Measurements from ENCODE around the gene CEP72.

Gene CEP72

GRCh38 chr5:606526-607399, 5.4 kb upstream of the CEP72 start:
- H3K4me3 ChIP-seq (ENCODE audit: low read depth, low read length, poor library complexity, severe bottlenecking): no peak overlapping the region
- no peak overlapping the region for H3K9ac ChIP-seq (ENCODE audit: low read length)
- no peaks in the 10 kb centered on the region; the same call in 1 of the 2 replicates for H3K27me3 ChIP-seq (ENCODE audit: insufficient read depth, low read length)
- H3K79me2 ChIP-seq (ENCODE audit: insufficient read depth, low read length): no peaks in the 10 kb centered on the region
- H3F3A ChIP-seq (ENCODE audit: insufficient read depth, low read length): no peaks in the 10 kb centered on the region
- H4K20me1 ChIP-seq (ENCODE audit: insufficient read depth, low read length): no peaks in the 10 kb centered on the region
- H3K4me2 ChIP-seq (ENCODE audit: low read length): peak overlapping the region; percentile 38; the same call in 1 of the 2 replicates
- H3K9me3 ChIP-seq (ENCODE audit: low read length): no peaks in the 10 kb centered on the region
- H3K36me3 ChIP-seq (ENCODE audit: insufficient read depth, low read length): no peaks in the 10 kb centered on the region
- H3K9me2 ChIP-seq (ENCODE audit: low read depth, low read length): no peaks in the 10 kb centered on the region
- no peak overlapping the region for H3K27ac ChIP-seq (ENCODE audit: low read depth, low read length, poor library complexity, severe bottlenecking)
- no peak overlapping the region for H2AFZ ChIP-seq (ENCODE audit: low read length)
- no peak for TF ChIP-seq CTCF (IDR thresholded peaks at IDR 0.05; ENCODE audit: low read length)
- no peak for TF ChIP-seq EZH2 (IDR thresholded peaks at IDR 0.05; ENCODE audit: borderline replicate concordance, low read length)
- peaks cover 15% of the 10 kb centered on the region for H3K4me1 ChIP-seq (ENCODE audit: insufficient read depth, low read length, severe bottlenecking)

- Histone ChIP-seq H3K27ac (ENCODE audit: low read depth, low read length, poor library complexity, severe bottlenecking) (no peak overlapping the region), H4K20me1 (ENCODE audit: insufficient read depth, low read length) (no peaks in the 10 kb centered on the region), H3K9ac (ENCODE audit: low read length) (no peak overlapping the region), H3K4me2 (ENCODE audit: low read length) (peak overlapping the region; percentile 38; the same call in 1 of the 2 replicates), H3F3A (ENCODE audit: insufficient read depth, low read length) (no peaks in the 10 kb centered on the region), H3K4me3 (ENCODE audit: low read depth, low read length, poor library complexity, severe bottlenecking) (no peak overlapping the region), H3K9me3 (ENCODE audit: low read length) (no peaks in the 10 kb centered on the region), H3K79me2 (ENCODE audit: insufficient read depth, low read length) (peaks cover 3% of the 10 kb centered on the region), H3K36me3 (ENCODE audit: insufficient read depth, low read length) (no peaks in the 10 kb centered on the region), H2AFZ (ENCODE audit: low read length) (no peak overlapping the region), H3K27me3 (ENCODE audit: insufficient read depth, low read length) (no peaks in the 10 kb centered on the region; the same call in 1 of the 2 replicates), H3K4me1 (ENCODE audit: insufficient read depth, low read length, severe bottlenecking) (peaks cover 16% of the 10 kb centered on the region), H3K9me2 (ENCODE audit: low read depth, low read length) (no peaks in the 10 kb centered on the region)
- TF ChIP-seq CTCF (IDR thresholded peaks at IDR 0.05; ENCODE audit: low read length) (no peak), EZH2 (IDR thresholded peaks at IDR 0.05; ENCODE audit: borderline replicate concordance, low read length) (no peak)
These were observed 4.4 kb upstream of the CEP72 start for GRCh38 chr5:607541-608428.

- no peak overlapping the region for H3K27ac ChIP-seq (ENCODE audit: low read depth, low read length, poor library complexity, severe bottlenecking)
- H3K9me2 ChIP-seq (ENCODE audit: low read depth, low read length): no peaks in the 10 kb centered on the region
- no peaks in the 10 kb centered on the region for H4K20me1 ChIP-seq (ENCODE audit: insufficient read depth, low read length)
- no peaks in the 10 kb centered on the region; the same call in 1 of the 2 replicates for H3K27me3 ChIP-seq (ENCODE audit: insufficient read depth, low read length)
- peaks cover 2% of the 10 kb centered on the region; the same call in 1 of the 2 replicates for H3K9me3 ChIP-seq (ENCODE audit: low read length)
- no peak overlapping the region for H3K4me3 ChIP-seq (ENCODE audit: low read depth, low read length, poor library complexity, severe bottlenecking)
- H2AFZ ChIP-seq (ENCODE audit: low read length): no peak overlapping the region
- 0 out of 2 replicates have a peak, but pooled peaks cover under 1% of the 10 kb centered on the region for H3K36me3 ChIP-seq (ENCODE audit: insufficient read depth, low read length)
- H3F3A ChIP-seq (ENCODE audit: insufficient read depth, low read length): no peaks in the 10 kb centered on the region
- H3K4me2 ChIP-seq (ENCODE audit: low read length): no peak overlapping the region
- H3K4me1 ChIP-seq (ENCODE audit: insufficient read depth, low read length, severe bottlenecking): peaks cover 25% of the 10 kb centered on the region
- TF ChIP-seq EZH2 (IDR thresholded peaks at IDR 0.05; ENCODE audit: borderline replicate concordance, low read length): no peak
- no peak for TF ChIP-seq CTCF (IDR thresholded peaks at IDR 0.05; ENCODE audit: low read length)
- no peak overlapping the region for H3K9ac ChIP-seq (ENCODE audit: low read length)
- H3K79me2 ChIP-seq (ENCODE audit: insufficient read depth, low read length): peaks cover 12% of the 10 kb centered on the region
These were observed 3.4 kb upstream of the CEP72 start for GRCh38 chr5:608429-609370.
